Endothelial cell of umbilical vein (primary cell): Measurements from ENCODE around the gene UBA5. TPM values are rescaled to one million over a fixed set of nuclear protein-coding genes. Genes with fewer than 3 reads are reported as not detected.

ENCODE experiments used
- BruUV-seq: library from RNA; stranded (reverse); fragments of 400-500 nt; replicated peaks from 2 replicates; lab custom pipeline; 2021; lab: Mats Ljungman, UMichigan
- CTCF ChIA-PET: fragments of 300-600, 350-600 bp; sonication (Branson Sonifier 250); formaldehyde crosslinking; loops from one replicate; lab custom pipeline; 2021; ENCODE audit warnings: antibody characterized with exemption, inconsistent platforms; lab: Charles Lee
- POLR2A ChIA-PET: fragments of 300-600, 350-600 bp; sonication (Branson Sonifier 250); formaldehyde crosslinking; loops from one replicate; lab custom pipeline; 2021; ENCODE audit warnings: antibody characterized with exemption, inconsistent platforms; lab: Charles Lee
- DNase-seq: peaks from one replicate; pipeline ENCODE4 v3.0.0-alpha.2; 2011; ENCODE audit warnings: low read depth, low spot score
- FAIRE-seq: peaks from 2 replicates; lab custom pipeline; 2011; peaks lifted over from hg19 to GRCh38; lab: Jason Lieb, UNC
- H2AFZ ChIP-seq: 2 replicates; pipeline ENCODE4 v1.6.0; 2012; ENCODE audit warnings: low read depth, low read length, control low read depth, inconsistent platforms
- H3K27ac ChIP-seq: 2 replicates; pipeline ENCODE4 v1.5.1; 2011; ENCODE audit warnings: low read depth, mild to moderate bottlenecking, control low read depth, low read length, moderate library complexity; ENCODE audit not compliant: insufficient read depth
- H3K27me3 ChIP-seq, 2 experiments: 2 replicates each; pipeline versions ENCODE4 v1.6.0 to v1.6.1; 2011; ENCODE audit warnings: low read length in 2 of 2, mixed read lengths in 1 of 2; ENCODE audit not compliant: control insufficient read depth in 2 of 2, insufficient read depth in 2 of 2
- H3K36me3 ChIP-seq, 2 experiments: 2 replicates in 1 of 2; 3 replicates in 1 of 2; pipeline ENCODE4 v1.5.1; 2011; ENCODE audit warnings: low read length in 2 of 2, mild to moderate bottlenecking in 1 of 2, moderate library complexity in 1 of 2; ENCODE audit not compliant: control insufficient read depth in 2 of 2, insufficient read depth in 2 of 2; ENCODE audit errors: extremely low read depth in 1 of 2
- H3K4me1 ChIP-seq: 3 replicates; pipeline ENCODE4 v1.5.1; 2011; ENCODE audit warnings: mild to moderate bottlenecking, low read length; ENCODE audit not compliant: control insufficient read depth, insufficient read depth; ENCODE audit errors: extremely low read depth
- H3K4me2 ChIP-seq: 2 replicates; pipeline ENCODE4 v1.6.1; 2011; ENCODE audit warnings: low read length, control low read depth, mixed read lengths; ENCODE audit not compliant: insufficient read depth
- H3K4me3 ChIP-seq, 3 experiments: fragments of 200-600 bp in 1 of 3; sonication (generic), shearing (Covaris generic) in 1 of 3; replicated peaks in 1 of 3; 2 replicates each; pipeline ENCODE4 v1.5.1; 2011 to 2016; ENCODE audit warnings: control low read depth in 3 of 3, low read length in 3 of 3, mild to moderate bottlenecking in 2 of 3, inconsistent platforms in 1 of 3, low read depth in 1 of 3, moderate library complexity in 1 of 3; ENCODE audit not compliant: insufficient read depth in 1 of 3
- H3K79me2 ChIP-seq: 2 replicates; pipeline ENCODE4 v1.6.0; 2012; ENCODE audit warnings: low read length, inconsistent platforms; ENCODE audit not compliant: control insufficient read depth, insufficient read depth
- H3K9ac ChIP-seq: replicated peaks from 2 replicates; pipeline ENCODE3; 2011; ENCODE audit warnings: low read length, control low read depth; ENCODE audit not compliant: insufficient read depth; ENCODE audit errors: extremely low read depth
- H3K9me1 ChIP-seq: replicated peaks from 3 replicates; pipeline ENCODE4 v1.6.0; 2011; ENCODE audit warnings: mild to moderate bottlenecking, low read length; ENCODE audit not compliant: control insufficient read depth, insufficient read depth; ENCODE audit errors: extremely low read depth
- H3K9me3 ChIP-seq: replicated peaks from 2 replicates; pipeline ENCODE4 v1.5.1; 2012; ENCODE audit warnings: low read length, inconsistent platforms; ENCODE audit not compliant: control insufficient read depth, insufficient read depth
- H4K20me1 ChIP-seq: replicated peaks from 2 replicates; pipeline ENCODE3; 2011; ENCODE audit warnings: mild to moderate bottlenecking, low read length; ENCODE audit not compliant: control insufficient read depth, insufficient read depth; ENCODE audit errors: extremely low read depth
- CTCF ChIP-seq, 2 donors: IDR thresholded peaks; 1 replicate in 1 of 2; 2 replicates in 1 of 2; pipeline ENCODE4 v1.5.1; 2011; ENCODE audit warnings: low read length in 2 of 2, mild to moderate bottlenecking in 2 of 2, moderate library complexity in 2 of 2, control low read depth in 1 of 2, inconsistent platforms in 1 of 2, low read depth in 1 of 2; ENCODE audit not compliant: insufficient read depth in 1 of 2; ENCODE audit errors: extremely low read depth in 1 of 2
- EZH2 ChIP-seq: IDR thresholded peaks from 2 replicates; pipeline ENCODE4 v1.6.1; 2012; ENCODE audit warnings: borderline replicate concordance, low read depth, mild to moderate bottlenecking, moderate library complexity, low read length, inconsistent platforms; ENCODE audit not compliant: severe bottlenecking
- FOS ChIP-seq: IDR thresholded peaks from 2 replicates; pipeline ENCODE4 v1.6.1; 2011; ENCODE audit warnings: mild to moderate bottlenecking, low read length, moderate library complexity, borderline replicate concordance; ENCODE audit not compliant: insufficient read depth
- GATA2 ChIP-seq: IDR thresholded peaks from 2 replicates; pipeline ENCODE4 v1.7.0; 2011; ENCODE audit warnings: low read depth, mild to moderate bottlenecking, moderate library complexity, mixed read lengths, low read length; ENCODE audit not compliant: insufficient read length, insufficient read depth
- JUN ChIP-seq: IDR thresholded peaks from 2 replicates; pipeline ENCODE4 v1.6.1; 2011; ENCODE audit warnings: borderline replicate concordance, low read depth; ENCODE audit not compliant: insufficient read length, insufficient read depth
- MYC ChIP-seq: IDR thresholded peaks from one replicate; pipeline ENCODE4 v1.6.1; 2011; ENCODE audit warnings: mild to moderate bottlenecking, low read depth, low read length
- POLR2A ChIP-seq: IDR thresholded peaks from 2 replicates; pipeline ENCODE4 v1.6.1; 2012; ENCODE audit warnings: low read depth, mild to moderate bottlenecking, control low read depth, low read length
- POLR2AphosphoS5 ChIP-seq: IDR thresholded peaks from 2 replicates; pipeline ENCODE4 v1.6.1; 2012; ENCODE audit warnings: low read depth, mild to moderate bottlenecking, control low read depth, low read length, moderate library complexity; ENCODE audit not compliant: insufficient read depth
- dilution Hi-C: fragments of 300-500 bp; cut with MboI; formaldehyde crosslinking; loops from one replicate; pipeline ENCODE4 v1.15.0; 2019; ENCODE audit warnings: low sequenced_read_pairs; ENCODE audit not compliant: extremely low pct_ligation_motif_present
- intact Hi-C: fragments of 100-400 bp; cut with micrococcal nuclease; formaldehyde crosslinking; loops from one replicate; pipeline ENCODE4 v1.10.0; 2022
- polyA plus RNA-seq, 4 experiments: library from polyadenylated mRNA; depleted of rRNA in 3 of 4; stranded (reverse) in 3 of 4; unstranded in 1 of 4; fragments of >200 nt; gene quantifications; 2 replicates each; pipeline versions ENCODE4 v1.2.1 to v1.2.3, GENCODE V29; 2011 to 2012; ENCODE audit warnings: missing spikeins in 1 of 4
- total RNA-seq: library from RNA; stranded (reverse); gene quantifications from 2 replicates; pipeline ENCODE4 v1.2.3, GENCODE V29; 2021
- TF ChIP-seq, protein P1 (sequence below): IDR thresholded peaks from 2 replicates; pipeline ENCODE4 v1.6.1; 2011; ENCODE audit not compliant: insufficient read depth, insufficient read length

Gene UBA5
- total and polyA plus RNA-seq, 2 donors (not counting 3 experiments of a cell fraction or from before 2014, with no cell fraction given) = 19.7 to 38.1 TPM

DNA sequence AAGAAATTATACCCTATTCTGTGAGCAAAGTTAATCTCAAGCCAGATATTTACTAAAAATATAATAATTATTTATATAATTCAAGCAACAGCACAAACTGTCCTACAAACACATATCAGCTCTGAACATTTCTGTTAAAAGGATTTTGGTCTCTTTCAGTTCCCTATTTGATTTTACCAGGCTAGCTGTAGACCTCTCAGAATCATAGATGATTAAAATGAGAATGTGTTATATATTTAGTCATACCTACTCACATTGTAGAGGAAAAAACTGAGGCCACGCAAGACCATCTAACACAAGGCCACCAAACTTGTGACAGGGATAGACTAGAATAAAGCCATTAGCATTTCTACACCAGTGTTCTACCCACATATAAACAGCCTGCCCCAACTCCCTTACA is 34.5 kb upstream of the UBA5 start:
- Histone ChIP-seq H3K4me1 (peaks cover 40% of the 10 kb centered on the region), H3K4me3 (no peak overlapping the region), H3K4me2 (no peak overlapping the region), H3K79me2 (no peaks in the 10 kb centered on the region), H4K20me1 (no peaks in the 10 kb centered on the region), H3K9me3 (no peaks in the 10 kb centered on the region), H2AFZ (no peak overlapping the region), H3K27me3 (no peaks in the 10 kb centered on the region), H3K27ac (no peak overlapping the region), H3K9ac (no peak overlapping the region), H3K9me1 (no peaks in the 10 kb centered on the region), H3K36me3 (peaks cover 0 to 2% of the 10 kb centered on the region in 2 experiments)
- TF ChIP-seq GATA2 = no peak
- TF ChIP-seq POLR2AphosphoS5 = no peak
- TF ChIP-seq EZH2 = no peak
- TF ChIP-seq POLR2A = no peak
- TF ChIP-seq MYC = no peak
- TF ChIP-seq, protein P1, sequence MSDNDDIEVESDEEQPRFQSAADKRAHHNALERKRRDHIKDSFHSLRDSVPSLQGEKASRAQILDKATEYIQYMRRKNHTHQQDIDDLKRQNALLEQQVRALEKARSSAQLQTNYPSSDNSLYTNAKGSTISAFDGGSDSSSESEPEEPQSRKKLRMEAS = no peak
- TF ChIP-seq JUN = no peak
- no peak for TF ChIP-seq FOS
- TF ChIP-seq CTCF (IDR thresholded peaks at IDR 0.05; ENCODE audit: extremely low read depth in 1 of 2, insufficient read depth in 1 of 2, low read depth in 1 of 2, low read length in 2 of 2) = no peak
- dilution Hi-C loops = loop anchor here (25.0 kb wide), 1 partner anchor 88 kb away; no protein-coding TSS in a partner anchor
- ChIA-PET CTCF (interaction anchor here (0.8 to 2.2 kb wide), 3 partner anchors 17 to 89 kb away, joined by 3 to 12 read pairs (median 5); no protein-coding TSS in a partner anchor), POLR2A (no interaction called here)
- no TSS peak for BruUV-seq
- FAIRE-seq (no peak), DNase-seq (no peak)
- intact Hi-C loops = no loop called here
